GM23338 (cell line): ENCODE measurements around the gene FOXN4. TPM values are rescaled to one million over a fixed set of nuclear protein-coding genes. Genes with fewer than 3 reads are reported as not detected.
A peak's percentile ranks its signal among the peaks of the same experiment; 100 is the strongest.

ENCODE experiments used
- ATAC-seq: fragments of 200-7000 bp; cut with Tn5 transposase; 3 replicates; pipeline ENCODE4 v1.9.1; 2020
- DNase-seq: peaks from one replicate; pipeline ENCODE4 v3.0.0-alpha.2; 2015; ENCODE audit warnings: low spot score
- H2AFZ ChIP-seq: fragments of 200-600 bp; sonication (generic); 2 replicates; pipeline ENCODE4 v1.8.0; 2016; ENCODE audit warnings: antibody characterized with exemption, mild to moderate bottlenecking, moderate library complexity
- H3F3A ChIP-seq: fragments of 200-600 bp; sonication (generic); replicated peaks from 2 replicates; pipeline ENCODE4 v1.8.0; 2017; ENCODE audit warnings: antibody characterized with exemption, mixed run types, low read depth
- H3K27ac ChIP-seq: fragments of 200-600 bp; sonication (generic); 2 replicates; pipeline ENCODE4 v1.6.1; 2016; ENCODE audit warnings: low read depth
- H3K27me3 ChIP-seq: fragments of 200-600 bp; sonication (generic); 2 replicates; pipeline ENCODE4 v1.8.0; 2016; ENCODE audit warnings: mild to moderate bottlenecking, mixed run types, moderate library complexity; ENCODE audit not compliant: insufficient read depth
- H3K36me3 ChIP-seq: fragments of 200-600 bp; sonication (generic); 2 replicates; pipeline ENCODE4 v1.8.0; 2016; ENCODE audit warnings: mild to moderate bottlenecking; ENCODE audit not compliant: insufficient read depth
- H3K4me1 ChIP-seq: fragments of 200-600 bp; sonication (generic); 2 replicates; pipeline ENCODE4 v1.8.0; 2016; ENCODE audit warnings: mild to moderate bottlenecking, moderate library complexity; ENCODE audit not compliant: insufficient read depth
- H3K4me2 ChIP-seq: fragments of 200-600 bp; sonication (generic); 2 replicates; pipeline ENCODE4 v1.7.1; 2017; ENCODE audit warnings: mixed run types
- H3K4me3 ChIP-seq: fragments of 200-600 bp; sonication (generic); 2 replicates; pipeline ENCODE4 v1.6.1; 2016; ENCODE audit warnings: mixed run types
- H3K79me2 ChIP-seq: fragments of 200-600 bp; sonication (generic); replicated peaks from 2 replicates; pipeline ENCODE4 v1.8.0; 2017; ENCODE audit warnings: mild to moderate bottlenecking; ENCODE audit not compliant: insufficient read depth
- H3K9me2 ChIP-seq: fragments of 200-600 bp; sonication (generic); 2 replicates; pipeline ENCODE4 v1.8.0; 2017; ENCODE audit not compliant: insufficient read depth
- H4K20me1 ChIP-seq: fragments of 200-600 bp; sonication (generic); replicated peaks from 2 replicates; pipeline ENCODE4 v1.8.0; 2017; ENCODE audit warnings: mild to moderate bottlenecking; ENCODE audit not compliant: insufficient read depth
- H3K27ac Mint-ChIP-seq: 2 replicates; pipeline ENCODE4 v1.8.0; 2020; ENCODE audit warnings: inconsistent platforms, mild to moderate bottlenecking, moderate library complexity, mixed read lengths
- H3K27me3 Mint-ChIP-seq: 3 replicates; pipeline ENCODE4 v1.8.0; 2022; ENCODE audit warnings: low read depth, mild to moderate bottlenecking, moderate library complexity, mixed read lengths, inconsistent platforms; ENCODE audit not compliant: insufficient read depth, poor library complexity
- H3K36me3 Mint-ChIP-seq: 3 replicates; pipeline ENCODE4 v1.8.0; 2021; ENCODE audit warnings: low read depth, mild to moderate bottlenecking, inconsistent platforms, moderate library complexity, mixed read lengths
- H3K4me1 Mint-ChIP-seq: 3 replicates; pipeline ENCODE4 v1.8.0; 2020; ENCODE audit warnings: mild to moderate bottlenecking, inconsistent platforms, mixed read lengths
- H3K4me3 Mint-ChIP-seq: 3 replicates; pipeline ENCODE4 v1.8.0; 2021; ENCODE audit warnings: moderate library complexity, mild to moderate bottlenecking, inconsistent platforms, mixed read lengths
- H3K9me3 Mint-ChIP-seq: 3 replicates; pipeline ENCODE4 v1.8.0; 2020; ENCODE audit warnings: moderate library complexity, mild to moderate bottlenecking, inconsistent platforms, mixed read lengths
- CREB1 ChIP-seq: fragments of 250-450 bp; sonication (Bioruptor Pico); IDR thresholded peaks from 2 replicates; pipeline ENCODE4 v1.5.0; 2020; ENCODE audit warnings: low read depth, mild to moderate bottlenecking, moderate library complexity
- EZH2 ChIP-seq: fragments of 200-600 bp; sonication (generic); IDR thresholded peaks from one replicate; pipeline ENCODE4 v1.8.0; 2017; ENCODE audit warnings: antibody characterized with exemption, mild to moderate bottlenecking, low read depth; ENCODE audit not compliant: unreplicated experiment
- EZH2phosphoT487 ChIP-seq: fragments of 200-600 bp; sonication (generic); IDR thresholded peaks from one replicate; pipeline ENCODE4 v1.8.1; 2018; ENCODE audit warnings: antibody characterized with exemption; ENCODE audit not compliant: unreplicated experiment
- JUNB ChIP-seq: IDR thresholded peaks from one replicate; pipeline ENCODE4 v1.6.1; 2016; ENCODE audit warnings: antibody characterized with exemption; ENCODE audit not compliant: unreplicated experiment
- NANOG ChIP-seq: IDR thresholded peaks from 2 replicates; pipeline ENCODE4 v1.6.1; 2016; ENCODE audit warnings: antibody characterized with exemption, borderline replicate concordance
- POLR2AphosphoS5 ChIP-seq: IDR thresholded peaks from 2 replicates; pipeline ENCODE4 v1.6.1; 2016; ENCODE audit warnings: antibody characterized with exemption, low read depth
- STAT1 ChIP-seq: IDR thresholded peaks from one replicate; pipeline ENCODE4 v1.6.1; 2016; ENCODE audit warnings: antibody characterized with exemption; ENCODE audit not compliant: unreplicated experiment
- ZNF114 ChIP-seq: fragments of 250-450 bp; sonication (Bioruptor Pico); IDR thresholded peaks from 2 replicates; pipeline ENCODE4 v1.5.0; 2020; ENCODE audit warnings: mild to moderate bottlenecking, moderate library complexity
- ZNF331 ChIP-seq: fragments of 250-450 bp; sonication (Bioruptor Pico); IDR thresholded peaks from 2 replicates; pipeline ENCODE4 v1.5.0; 2020; ENCODE audit warnings: low read depth, mild to moderate bottlenecking, moderate library complexity
- polyA plus RNA-seq: library from polyadenylated mRNA; unstranded; fragments of >200 nt; fragmentation: Nextera tagmentation; extraction: Ambion mirVana; gene quantifications from 2 replicates; pipeline ENCODE4 v1.2.1, GENCODE V29; 2016
- total RNA-seq: library from RNA; depleted of rRNA; stranded (reverse); fragments of >200 nt; shearing (Covaris generic); gene quantifications from 2 replicates; pipeline ENCODE4 v1.2.3, GENCODE V29; 2014
- TF ChIP-seq, protein P1 (sequence below): fragments of 250-450 bp; sonication (Bioruptor Pico); IDR thresholded peaks from 2 replicates; pipeline ENCODE4 v1.5.0; 2020; ENCODE audit warnings: mild to moderate bottlenecking, moderate library complexity
- TF ChIP-seq, protein P2 (sequence below): IDR thresholded peaks from 2 replicates; pipeline ENCODE4 v1.6.1; 2016; ENCODE audit warnings: antibody characterized with exemption
- TF ChIP-seq, protein P3 (sequence below): IDR thresholded peaks from one replicate; pipeline ENCODE4 v1.6.1; 2018; ENCODE audit warnings: antibody characterized with exemption; ENCODE audit not compliant: unreplicated experiment
- TF ChIP-seq, protein P4 (sequence below), 2 experiments: fragments of 200-600 bp in 1 of 2; sonication (generic) in 1 of 2; conservative IDR thresholded peaks; 2 replicates each; pipeline versions ENCODE4 v1.5.1 to v1.6.1; 2016 to 2017; ENCODE audit warnings: antibody characterized with exemption in 2 of 2, low read depth in 2 of 2, mild to moderate bottlenecking in 2 of 2, moderate library complexity in 1 of 2

FOXN4 gene
- total and polyA plus RNA-seq, 2 experiments from 2014 or later: 0.35 to 0.47 TPM

DNA sequence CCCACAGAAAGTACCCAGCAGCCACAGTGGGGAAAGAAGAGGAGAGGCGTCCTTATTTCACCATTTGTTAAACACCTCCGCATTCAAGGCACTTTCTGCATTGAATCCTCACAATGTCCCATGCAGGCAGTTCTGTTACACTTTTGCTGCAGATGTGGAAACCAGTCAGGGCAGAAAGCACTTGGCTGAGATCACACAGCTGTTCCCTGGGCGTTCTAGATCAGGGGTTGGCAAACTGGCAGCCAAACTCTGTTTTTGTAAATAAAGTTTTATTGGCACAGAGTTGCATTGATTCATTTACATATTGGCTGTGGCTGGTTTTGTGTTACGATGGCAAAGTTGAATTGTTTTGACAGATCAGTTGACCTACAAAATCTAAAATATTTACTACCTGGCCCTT is 20.1 kb downstream of the FOXN4 start (continued):
- TF ChIP-seq, protein P1, sequence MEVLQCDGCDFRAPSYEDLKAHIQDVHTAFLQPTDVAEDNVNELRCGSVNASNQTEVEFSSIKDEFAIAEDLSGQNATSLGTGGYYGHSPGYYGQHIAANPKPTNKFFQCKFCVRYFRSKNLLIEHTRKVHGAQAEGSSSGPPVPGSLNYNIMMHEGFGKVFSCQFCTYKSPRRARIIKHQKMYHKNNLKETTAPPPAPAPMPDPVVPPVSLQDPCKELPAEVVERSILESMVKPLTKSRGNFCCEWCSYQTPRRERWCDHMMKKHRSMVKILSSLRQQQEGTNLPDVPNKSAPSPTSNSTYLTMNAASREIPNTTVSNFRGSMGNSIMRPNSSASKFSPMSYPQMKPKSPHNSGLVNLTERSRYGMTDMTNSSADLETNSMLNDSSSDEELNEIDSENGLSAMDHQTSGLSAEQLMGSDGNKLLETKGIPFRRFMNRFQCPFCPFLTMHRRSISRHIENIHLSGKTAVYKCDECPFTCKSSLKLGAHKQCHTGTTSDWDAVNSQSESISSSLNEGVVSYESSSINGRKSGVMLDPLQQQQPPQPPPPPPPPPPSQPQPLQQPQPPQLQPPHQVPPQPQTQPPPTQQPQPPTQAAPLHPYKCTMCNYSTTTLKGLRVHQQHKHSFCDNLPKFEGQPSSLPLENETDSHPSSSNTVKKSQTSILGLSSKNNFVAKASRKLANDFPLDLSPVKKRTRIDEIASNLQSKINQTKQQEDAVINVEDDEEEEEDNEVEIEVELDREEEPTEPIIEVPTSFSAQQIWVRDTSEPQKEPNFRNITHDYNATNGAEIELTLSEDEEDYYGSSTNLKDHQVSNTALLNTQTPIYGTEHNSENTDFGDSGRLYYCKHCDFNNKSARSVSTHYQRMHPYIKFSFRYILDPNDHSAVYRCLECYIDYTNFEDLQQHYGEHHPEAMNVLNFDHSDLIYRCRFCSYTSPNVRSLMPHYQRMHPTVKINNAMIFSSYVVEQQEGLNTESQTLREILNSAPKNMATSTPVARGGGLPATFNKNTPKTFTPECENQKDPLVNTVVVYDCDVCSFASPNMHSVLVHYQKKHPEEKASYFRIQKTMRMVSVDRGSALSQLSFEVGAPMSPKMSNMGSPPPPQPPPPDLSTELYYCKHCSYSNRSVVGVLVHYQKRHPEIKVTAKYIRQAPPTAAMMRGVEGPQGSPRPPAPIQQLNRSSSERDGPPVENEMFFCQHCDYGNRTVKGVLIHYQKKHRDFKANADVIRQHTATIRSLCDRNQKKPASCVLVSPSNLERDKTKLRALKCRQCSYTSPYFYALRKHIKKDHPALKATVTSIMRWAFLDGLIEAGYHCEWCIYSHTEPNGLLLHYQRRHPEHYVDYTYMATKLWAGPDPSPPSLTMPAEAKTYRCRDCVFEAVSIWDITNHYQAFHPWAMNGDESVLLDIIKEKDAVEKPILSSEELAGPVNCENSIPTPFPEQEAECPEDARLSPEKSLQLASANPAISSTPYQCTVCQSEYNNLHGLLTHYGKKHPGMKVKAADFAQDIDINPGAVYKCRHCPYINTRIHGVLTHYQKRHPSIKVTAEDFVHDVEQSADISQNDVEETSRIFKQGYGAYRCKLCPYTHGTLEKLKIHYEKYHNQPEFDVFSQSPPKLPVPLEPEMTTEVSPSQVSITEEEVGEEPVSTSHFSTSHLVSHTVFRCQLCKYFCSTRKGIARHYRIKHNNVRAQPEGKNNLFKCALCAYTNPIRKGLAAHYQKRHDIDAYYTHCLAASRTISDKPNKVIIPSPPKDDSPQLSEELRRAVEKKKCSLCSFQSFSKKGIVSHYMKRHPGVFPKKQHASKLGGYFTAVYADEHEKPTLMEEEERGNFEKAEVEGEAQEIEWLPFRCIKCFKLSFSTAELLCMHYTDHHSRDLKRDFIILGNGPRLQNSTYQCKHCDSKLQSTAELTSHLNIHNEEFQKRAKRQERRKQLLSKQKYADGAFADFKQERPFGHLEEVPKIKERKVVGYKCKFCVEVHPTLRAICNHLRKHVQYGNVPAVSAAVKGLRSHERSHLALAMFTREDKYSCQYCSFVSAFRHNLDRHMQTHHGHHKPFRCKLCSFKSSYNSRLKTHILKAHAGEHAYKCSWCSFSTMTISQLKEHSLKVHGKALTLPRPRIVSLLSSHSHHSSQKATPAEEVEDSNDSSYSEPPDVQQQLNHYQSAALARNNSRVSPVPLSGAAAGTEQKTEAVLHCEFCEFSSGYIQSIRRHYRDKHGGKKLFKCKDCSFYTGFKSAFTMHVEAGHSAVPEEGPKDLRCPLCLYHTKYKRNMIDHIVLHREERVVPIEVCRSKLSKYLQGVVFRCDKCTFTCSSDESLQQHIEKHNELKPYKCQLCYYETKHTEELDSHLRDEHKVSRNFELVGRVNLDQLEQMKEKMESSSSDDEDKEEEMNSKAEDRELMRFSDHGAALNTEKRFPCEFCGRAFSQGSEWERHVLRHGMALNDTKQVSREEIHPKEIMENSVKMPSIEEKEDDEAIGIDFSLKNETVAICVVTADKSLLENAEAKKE: no peak
- TF ChIP-seq STAT1 (no peak), NANOG (no peak), EZH2 (no peak)
- TF ChIP-seq, protein P2, sequence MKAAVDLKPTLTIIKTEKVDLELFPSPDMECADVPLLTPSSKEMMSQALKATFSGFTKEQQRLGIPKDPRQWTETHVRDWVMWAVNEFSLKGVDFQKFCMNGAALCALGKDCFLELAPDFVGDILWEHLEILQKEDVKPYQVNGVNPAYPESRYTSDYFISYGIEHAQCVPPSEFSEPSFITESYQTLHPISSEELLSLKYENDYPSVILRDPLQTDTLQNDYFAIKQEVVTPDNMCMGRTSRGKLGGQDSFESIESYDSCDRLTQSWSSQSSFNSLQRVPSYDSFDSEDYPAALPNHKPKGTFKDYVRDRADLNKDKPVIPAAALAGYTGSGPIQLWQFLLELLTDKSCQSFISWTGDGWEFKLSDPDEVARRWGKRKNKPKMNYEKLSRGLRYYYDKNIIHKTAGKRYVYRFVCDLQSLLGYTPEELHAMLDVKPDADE: no peak

DNA sequence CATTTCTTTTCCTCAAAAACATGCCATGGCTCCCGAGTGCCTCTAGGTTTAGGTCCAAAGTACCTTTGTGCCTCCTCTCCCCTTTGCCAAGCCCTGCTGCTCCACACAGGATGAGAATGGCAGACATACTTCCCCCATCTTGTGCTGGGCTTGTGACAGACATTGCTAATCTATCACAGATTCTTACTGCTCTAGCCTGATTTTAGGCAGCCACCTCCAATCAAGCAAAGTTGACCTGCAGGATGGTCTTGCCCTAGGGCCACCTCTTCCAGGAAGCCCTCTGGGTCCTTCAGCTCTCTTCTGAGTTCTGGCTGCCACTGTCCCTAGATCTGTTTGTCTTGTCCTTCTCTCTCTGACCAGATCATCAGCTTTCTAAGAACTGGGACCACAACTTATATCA is 20.5 kb downstream of the FOXN4 start:
- H3K36me3 ChIP-seq: no peaks in the 10 kb centered on the region
- DNase-seq (peak; percentile 49), ATAC-seq (no peak)
- no peak overlapping the region for H2AFZ ChIP-seq
- peaks cover 8% of the 10 kb centered on the region for H3K27me3 Mint-ChIP-seq
- H3K4me1 Mint-ChIP-seq: peaks cover 13% of the 10 kb centered on the region
- H4K20me1 ChIP-seq: no peaks in the 10 kb centered on the region
- H3K27me3 ChIP-seq: no peaks in the 10 kb centered on the region
- no peaks in the 10 kb centered on the region for H3K9me2 ChIP-seq
- no peaks in the 10 kb centered on the region for H3F3A ChIP-seq
- no peak overlapping the region for H3K27ac Mint-ChIP-seq
- no peaks in the 10 kb centered on the region; the same call in 2 of the 3 replicates for H3K36me3 Mint-ChIP-seq
- H3K4me1 ChIP-seq: no peaks in the 10 kb centered on the region; the same call in 1 of the 2 replicates
- peak overlapping the region; percentile 66 for H3K4me3 Mint-ChIP-seq
- H3K9me3 Mint-ChIP-seq: no peaks in the 10 kb centered on the region
- H3K27ac ChIP-seq: no peak overlapping the region
- no peak overlapping the region for H3K4me2 ChIP-seq
- no peaks in the 10 kb centered on the region for H3K79me2 ChIP-seq
- H3K4me3 ChIP-seq: no peak overlapping the region
- no peak for TF ChIP-seq ZNF114 (CRISPR knock-in tag)
- TF ChIP-seq JUNB: no peak
- TF ChIP-seq POLR2AphosphoS5: no peak
- no peak for TF ChIP-seq EZH2phosphoT487
- TF ChIP-seq ZNF331: no peak
- TF ChIP-seq, protein P3, sequence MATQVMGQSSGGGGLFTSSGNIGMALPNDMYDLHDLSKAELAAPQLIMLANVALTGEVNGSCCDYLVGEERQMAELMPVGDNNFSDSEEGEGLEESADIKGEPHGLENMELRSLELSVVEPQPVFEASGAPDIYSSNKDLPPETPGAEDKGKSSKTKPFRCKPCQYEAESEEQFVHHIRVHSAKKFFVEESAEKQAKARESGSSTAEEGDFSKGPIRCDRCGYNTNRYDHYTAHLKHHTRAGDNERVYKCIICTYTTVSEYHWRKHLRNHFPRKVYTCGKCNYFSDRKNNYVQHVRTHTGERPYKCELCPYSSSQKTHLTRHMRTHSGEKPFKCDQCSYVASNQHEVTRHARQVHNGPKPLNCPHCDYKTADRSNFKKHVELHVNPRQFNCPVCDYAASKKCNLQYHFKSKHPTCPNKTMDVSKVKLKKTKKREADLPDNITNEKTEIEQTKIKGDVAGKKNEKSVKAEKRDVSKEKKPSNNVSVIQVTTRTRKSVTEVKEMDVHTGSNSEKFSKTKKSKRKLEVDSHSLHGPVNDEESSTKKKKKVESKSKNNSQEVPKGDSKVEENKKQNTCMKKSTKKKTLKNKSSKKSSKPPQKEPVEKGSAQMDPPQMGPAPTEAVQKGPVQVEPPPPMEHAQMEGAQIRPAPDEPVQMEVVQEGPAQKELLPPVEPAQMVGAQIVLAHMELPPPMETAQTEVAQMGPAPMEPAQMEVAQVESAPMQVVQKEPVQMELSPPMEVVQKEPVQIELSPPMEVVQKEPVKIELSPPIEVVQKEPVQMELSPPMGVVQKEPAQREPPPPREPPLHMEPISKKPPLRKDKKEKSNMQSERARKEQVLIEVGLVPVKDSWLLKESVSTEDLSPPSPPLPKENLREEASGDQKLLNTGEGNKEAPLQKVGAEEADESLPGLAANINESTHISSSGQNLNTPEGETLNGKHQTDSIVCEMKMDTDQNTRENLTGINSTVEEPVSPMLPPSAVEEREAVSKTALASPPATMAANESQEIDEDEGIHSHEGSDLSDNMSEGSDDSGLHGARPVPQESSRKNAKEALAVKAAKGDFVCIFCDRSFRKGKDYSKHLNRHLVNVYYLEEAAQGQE: no peak
- TF ChIP-seq CREB1: no peak
- TF ChIP-seq, protein P4, sequence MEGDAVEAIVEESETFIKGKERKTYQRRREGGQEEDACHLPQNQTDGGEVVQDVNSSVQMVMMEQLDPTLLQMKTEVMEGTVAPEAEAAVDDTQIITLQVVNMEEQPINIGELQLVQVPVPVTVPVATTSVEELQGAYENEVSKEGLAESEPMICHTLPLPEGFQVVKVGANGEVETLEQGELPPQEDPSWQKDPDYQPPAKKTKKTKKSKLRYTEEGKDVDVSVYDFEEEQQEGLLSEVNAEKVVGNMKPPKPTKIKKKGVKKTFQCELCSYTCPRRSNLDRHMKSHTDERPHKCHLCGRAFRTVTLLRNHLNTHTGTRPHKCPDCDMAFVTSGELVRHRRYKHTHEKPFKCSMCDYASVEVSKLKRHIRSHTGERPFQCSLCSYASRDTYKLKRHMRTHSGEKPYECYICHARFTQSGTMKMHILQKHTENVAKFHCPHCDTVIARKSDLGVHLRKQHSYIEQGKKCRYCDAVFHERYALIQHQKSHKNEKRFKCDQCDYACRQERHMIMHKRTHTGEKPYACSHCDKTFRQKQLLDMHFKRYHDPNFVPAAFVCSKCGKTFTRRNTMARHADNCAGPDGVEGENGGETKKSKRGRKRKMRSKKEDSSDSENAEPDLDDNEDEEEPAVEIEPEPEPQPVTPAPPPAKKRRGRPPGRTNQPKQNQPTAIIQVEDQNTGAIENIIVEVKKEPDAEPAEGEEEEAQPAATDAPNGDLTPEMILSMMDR (conservative IDR thresholded peaks at IDR 0.05; ENCODE audit: low read depth in 2 of 2): no peak
- TF ChIP-seq, protein P2: no peak
